ENCODE results near the gene IDNK.
"Not testable (repeated sequence)": the region's sequence is repeated elsewhere in the genome, so short reads cannot be mapped to it uniquely, and the experiment has no call there.

Gene IDNK

DNA sequence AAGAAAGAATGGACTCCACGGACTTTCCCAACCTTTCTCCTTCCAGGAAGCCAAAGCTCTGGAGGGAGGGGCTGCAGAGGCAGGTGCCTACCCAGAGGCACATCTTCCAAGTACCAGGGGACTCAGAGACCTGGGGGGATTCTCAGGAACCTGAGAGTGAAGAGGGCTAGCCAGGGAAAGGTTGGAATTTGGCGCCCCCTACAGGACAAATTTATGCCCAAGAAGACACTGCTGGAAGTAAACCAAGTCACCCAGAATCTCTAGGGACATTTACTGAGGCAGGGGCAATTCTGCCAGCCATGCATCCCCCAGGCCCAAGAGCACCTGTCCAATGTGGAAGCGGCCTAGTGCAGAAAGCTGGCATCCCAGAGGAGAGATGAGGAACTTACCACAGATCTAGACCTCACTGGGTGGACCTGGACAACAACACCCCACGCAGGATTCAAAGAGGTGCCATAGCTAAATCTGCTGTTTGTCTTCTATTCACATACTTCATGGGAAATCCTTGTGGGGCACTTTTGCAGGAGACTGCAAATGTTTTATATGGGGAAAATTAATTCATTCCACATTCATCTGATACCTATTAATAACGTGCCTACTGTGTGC lies 25.9 kb upstream of the IDNK start:
- peak; percentile 57 for DNase-seq (ENCODE audit: low read depth)
- TF ChIP-seq CTCF (conservative IDR thresholded peaks at IDR 0.05; ENCODE audit: low read depth, low read length), result peak; percentile 79
- H3K4me3 ChIP-seq (ENCODE audit: low read depth, low read length), result no peak overlapping the region

DNA sequence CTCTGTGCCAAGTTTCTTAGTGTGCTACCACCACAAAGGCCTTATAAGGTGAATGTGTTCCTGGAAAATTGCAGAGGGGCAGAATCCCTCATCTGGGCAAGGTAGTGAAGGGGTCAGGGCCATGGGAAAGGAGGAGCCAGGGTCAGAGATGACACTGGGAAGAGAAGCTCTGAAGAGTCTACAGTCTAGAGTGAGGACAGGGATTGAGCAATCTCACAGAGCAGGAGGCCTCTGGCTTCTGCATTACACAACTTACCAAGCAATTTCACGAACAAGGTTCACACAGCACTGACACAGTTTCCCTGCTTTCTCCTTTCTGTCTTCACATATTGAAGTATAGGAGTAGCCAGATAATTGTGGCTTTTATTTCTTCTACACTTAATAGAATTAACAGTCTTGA lies 24.5 kb upstream of the IDNK start:
- no peak for TF ChIP-seq CTCF (conservative IDR thresholded peaks at IDR 0.05; ENCODE audit: low read depth, low read length)
- peak; percentile 86 for DNase-seq (ENCODE audit: low read depth)
- H3K4me3 ChIP-seq (ENCODE audit: low read depth, low read length), result no peak overlapping the region

DNA sequence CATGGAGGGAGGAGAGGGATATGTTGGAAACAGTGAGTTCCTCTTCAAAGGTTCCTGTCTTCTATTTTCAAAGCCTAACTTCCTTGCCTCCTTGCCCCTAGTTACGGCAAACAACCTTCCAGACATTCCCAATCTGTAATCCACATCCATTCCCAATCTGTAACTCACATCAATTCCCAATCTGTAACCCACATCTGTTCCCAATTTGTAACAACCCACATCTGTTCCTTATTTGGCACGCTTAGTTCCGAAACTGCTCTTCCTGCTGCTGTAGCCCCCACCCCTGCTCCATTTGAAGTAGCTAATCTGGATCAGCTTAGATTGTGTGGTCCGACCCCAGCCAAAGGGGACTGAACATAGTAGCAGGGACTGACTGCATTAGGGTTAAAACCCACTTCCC lies 23.9 kb upstream of the IDNK start:
- no peak for TF ChIP-seq CTCF (conservative IDR thresholded peaks at IDR 0.05; ENCODE audit: low read depth, low read length)
- no peak for DNase-seq (ENCODE audit: low read depth)
- no peak overlapping the region for H3K4me3 ChIP-seq (ENCODE audit: low read depth, low read length)

DNA sequence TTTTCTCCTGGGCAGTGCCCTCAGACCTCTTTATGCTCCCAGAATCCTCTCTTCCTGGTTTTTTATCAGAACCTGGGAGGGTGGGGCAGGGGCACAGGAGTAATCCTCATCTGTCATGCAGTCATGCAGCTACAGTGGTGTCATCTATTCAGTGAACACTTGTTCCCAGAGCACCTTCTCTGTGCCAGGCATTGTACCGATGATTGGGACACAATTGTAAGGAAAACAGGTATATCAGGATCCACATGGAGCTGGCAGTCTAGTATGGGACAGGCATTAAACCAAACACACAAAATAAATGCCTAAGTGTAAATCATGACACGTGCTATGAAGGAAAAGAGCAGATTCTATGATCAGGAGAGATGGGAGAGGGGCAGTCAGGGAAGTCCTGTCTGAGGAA lies 21.5 kb upstream of the IDNK start:
- no peak for TF ChIP-seq CTCF (conservative IDR thresholded peaks at IDR 0.05; ENCODE audit: low read depth, low read length)
- DNase-seq (ENCODE audit: low read depth), result no peak
- H3K4me3 ChIP-seq (ENCODE audit: low read depth, low read length), result no peak overlapping the region

- not testable (repeated sequence) for H3K4me3 ChIP-seq (ENCODE audit: low read depth, low read length); DNase-seq (ENCODE audit: low read depth)
Measured at GRCh38 chr9:83607620-83608019, 15.3 kb upstream of the IDNK start.

DNA sequence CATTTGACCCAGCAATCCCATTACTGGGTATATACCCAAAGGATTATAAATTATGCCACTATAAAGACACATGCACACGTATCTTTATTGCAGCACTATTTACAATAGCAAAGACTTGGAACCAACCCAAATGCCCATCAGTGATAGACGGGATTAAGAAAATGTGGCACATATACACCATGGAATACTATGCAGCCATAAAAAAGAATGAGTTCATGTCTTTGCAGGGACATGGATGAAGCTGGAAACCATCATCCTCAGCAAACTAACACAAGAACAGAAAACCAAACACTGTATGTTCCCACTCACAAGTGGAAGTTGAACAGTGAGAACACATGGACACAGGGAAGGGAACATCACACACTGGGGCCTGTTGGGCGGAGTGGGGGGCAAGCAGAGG lies 9.6 kb upstream of the IDNK start:
- not testable (repeated sequence) for DNase-seq (ENCODE audit: low read depth); H3K4me3 ChIP-seq (ENCODE audit: low read depth, low read length)

DNA sequence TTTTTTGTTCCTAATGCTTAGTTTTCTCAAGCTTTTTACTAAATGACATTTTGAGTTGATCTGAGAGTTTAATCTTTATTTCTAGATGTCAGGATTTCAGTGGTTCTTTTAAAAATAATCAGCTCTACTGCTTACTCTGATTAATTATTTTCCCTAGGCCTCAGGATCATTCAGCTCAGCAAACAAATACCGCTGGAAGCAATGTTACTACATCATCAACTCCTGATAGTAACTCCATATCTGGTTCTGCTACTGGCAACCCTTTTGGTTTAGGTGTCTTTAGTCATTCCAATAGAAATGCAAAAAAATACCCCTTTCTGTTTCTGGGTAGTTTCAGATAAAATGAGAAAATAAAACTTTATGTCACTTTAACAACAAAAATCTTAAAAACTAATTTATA lies 5.6 kb upstream of the IDNK start:
- no peak for DNase-seq (ENCODE audit: low read depth)
- no peak overlapping the region for H3K4me3 ChIP-seq (ENCODE audit: low read depth, low read length)
- TF ChIP-seq CTCF (conservative IDR thresholded peaks at IDR 0.05; ENCODE audit: low read depth, low read length), result no peak

DNA sequence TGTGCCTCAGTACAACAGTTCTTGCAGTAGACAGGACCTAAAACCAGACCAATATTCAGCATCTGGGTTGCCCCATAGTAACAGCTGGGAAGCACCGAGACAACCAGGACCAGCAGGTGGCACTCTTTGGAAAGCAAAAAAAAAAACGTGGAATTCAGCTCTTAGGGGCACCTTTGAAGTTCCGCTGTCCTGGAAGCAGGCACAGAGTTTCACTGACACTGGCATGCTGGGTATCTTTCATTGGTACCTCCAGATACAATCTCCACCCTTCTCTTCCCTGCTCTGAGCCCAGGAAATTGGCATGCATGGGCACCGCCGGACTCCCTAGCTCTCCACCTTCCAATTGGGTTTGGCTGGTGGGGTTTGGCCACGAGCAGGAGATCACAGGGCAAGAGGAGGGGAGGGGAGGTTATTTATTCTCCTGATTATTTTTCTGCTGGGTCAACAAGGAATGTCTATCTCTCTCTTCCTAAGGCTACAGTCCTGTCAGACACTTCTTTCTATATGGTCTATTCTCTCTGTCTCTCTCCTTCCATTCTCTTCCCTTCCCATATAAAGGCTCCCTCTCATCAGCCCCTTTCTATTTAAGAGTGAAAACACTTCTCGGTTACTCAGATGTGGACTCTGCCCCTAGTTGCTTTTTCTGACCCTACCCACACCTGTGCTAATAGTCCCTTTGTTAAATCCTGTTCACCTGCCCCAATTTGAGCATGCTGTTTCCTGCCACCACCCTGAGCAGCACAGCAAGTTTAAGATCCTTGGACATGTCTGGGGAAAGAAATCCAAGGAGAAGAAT lies 1.9 kb upstream of the IDNK start:
- peak; percentile 83 for TF ChIP-seq CTCF (conservative IDR thresholded peaks at IDR 0.05; ENCODE audit: low read depth, low read length)
- peak; percentile 68 for DNase-seq (ENCODE audit: low read depth)
- H3K4me3 ChIP-seq (ENCODE audit: low read depth, low read length), result no peak overlapping the region
